Naive B cell (primary cell): ENCODE measurements around the gene MINK1. TPM values are rescaled to one million over a fixed set of nuclear protein-coding genes. Genes with fewer than 3 reads are reported as not detected.

Experiments
- ATAC-seq, 2 donors: fragments of 150-1000 bp; cut with Tn5 transposase; 2 replicates each; pipeline ENCODE4 v1.10.0; 2021; ENCODE audit warnings: low read depth in 2 of 2, mild to moderate bottlenecking in 2 of 2, moderate library complexity in 2 of 2
- DNase-seq: peaks from one replicate; pipeline ENCODE4 v3.0.0; 2022
- H3K27ac Mint-ChIP-seq, 6 donors: one replicate each; pipeline ENCODE4 v1.8.0; 2020 to 2022; ENCODE audit warnings: mild to moderate bottlenecking in 6 of 6, mixed read lengths in 6 of 6, moderate library complexity in 5 of 6, inconsistent platforms in 2 of 6
- H3K27me3 Mint-ChIP-seq, 3 donors: one replicate each; pipeline ENCODE4 v1.8.0; 2021 to 2022; ENCODE audit warnings: mixed read lengths in 3 of 3, mild to moderate bottlenecking in 1 of 3
- H3K36me3 Mint-ChIP-seq, 2 donors: one replicate each; pipeline ENCODE4 v1.8.0; 2020 to 2022; ENCODE audit warnings: mixed read lengths in 2 of 2, inconsistent platforms in 1 of 2, mild to moderate bottlenecking in 1 of 2
- H3K4me1 Mint-ChIP-seq, 3 donors: one replicate each; pipeline ENCODE4 v1.8.0; 2020 to 2022; ENCODE audit warnings: mixed read lengths in 3 of 3, inconsistent platforms in 1 of 3, mild to moderate bottlenecking in 1 of 3, moderate library complexity in 1 of 3
- H3K4me3 Mint-ChIP-seq, 8 donors: one replicate each; pipeline ENCODE4 v1.8.0; 2020 to 2022; ENCODE audit warnings: mild to moderate bottlenecking in 8 of 8, mixed read lengths in 8 of 8, moderate library complexity in 8 of 8, inconsistent platforms in 2 of 8
- H3K9me3 Mint-ChIP-seq, 7 donors: one replicate each; pipeline ENCODE4 v1.8.0; 2020 to 2022; ENCODE audit warnings: mixed read lengths in 7 of 7, mild to moderate bottlenecking in 5 of 7, inconsistent platforms in 2 of 7, moderate library complexity in 1 of 7
- polyA plus RNA-seq, 6 donors: library from polyadenylated mRNA; unstranded; fragments of 300-500 nt; fragmentation: Illumina TruSeq; gene quantifications; one replicate each; pipeline ENCODE4 v1.2.3, GENCODE V29; 2021; ENCODE audit warnings: low read depth in 6 of 6

The MINK1 gene
- 10 to 100 TPM in 1 of 6 donors, 1 to 10 TPM in 5; 1.1 to 13.6 (median 6.6) TPM for polyA plus RNA-seq

DNA sequence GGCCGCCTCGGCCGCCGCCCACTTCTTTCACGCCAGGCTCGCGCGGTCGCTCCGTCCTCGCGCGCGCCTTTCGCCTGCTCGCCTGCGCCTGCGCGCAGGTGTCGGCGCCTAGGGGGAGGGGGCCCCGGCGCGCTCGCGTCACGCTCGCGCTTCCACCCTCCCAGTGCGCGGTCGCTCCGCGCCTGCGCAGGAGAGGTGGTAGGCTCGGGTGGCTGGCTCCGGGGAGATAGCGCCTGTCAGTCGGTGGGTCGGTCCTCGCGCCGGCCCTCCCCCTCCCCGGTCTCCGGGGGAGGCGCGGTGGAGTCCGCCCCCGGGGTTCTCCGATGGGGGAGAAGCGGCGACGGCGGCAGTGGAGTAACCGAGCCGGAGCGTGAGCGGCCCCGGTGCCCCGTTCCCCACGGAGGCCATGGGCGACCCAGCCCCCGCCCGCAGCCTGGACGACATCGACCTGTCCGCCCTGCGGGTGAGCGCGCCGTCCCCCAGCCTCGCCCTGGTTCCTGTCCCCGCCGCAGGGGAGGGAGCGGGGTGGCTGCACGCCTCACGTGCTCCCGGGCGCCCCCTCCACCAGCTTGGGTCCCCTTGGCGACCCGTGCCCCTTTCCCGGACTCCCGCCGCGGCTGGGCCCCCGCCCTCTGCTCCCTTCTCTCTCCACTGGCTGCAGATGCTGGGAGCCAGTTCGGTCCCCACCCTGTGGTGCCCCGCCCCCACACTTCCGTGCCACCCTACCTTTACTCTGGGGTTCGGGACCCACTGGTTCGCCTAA lies at the start of gene MINK1:
Gene MINK1 (plus strand): TSS at position 163 of the 763 bp plus-strand sequence. CDS start 244 bp downstream, at position 407.
- DNase-seq = peak; percentile 90
- Mint-ChIP-seq H3K9me3 (no peaks in the 10 kb centered on the region), H3K4me3 (peak within 1 kb of the TSS; percentile 86 to 97 (median 95)), H3K27ac (peak within 1 kb of the TSS; percentile 82 to 99 (median 98)), H3K36me3 (no peaks in the 10 kb centered on the region), H3K4me1 (peaks cover 26 to 36% (median 32%) of the 10 kb centered on the region in 3 donors), H3K27me3 (no peaks in the 10 kb centered on the region)
- ATAC-seq = peak; percentile 87 to 92

DNA sequence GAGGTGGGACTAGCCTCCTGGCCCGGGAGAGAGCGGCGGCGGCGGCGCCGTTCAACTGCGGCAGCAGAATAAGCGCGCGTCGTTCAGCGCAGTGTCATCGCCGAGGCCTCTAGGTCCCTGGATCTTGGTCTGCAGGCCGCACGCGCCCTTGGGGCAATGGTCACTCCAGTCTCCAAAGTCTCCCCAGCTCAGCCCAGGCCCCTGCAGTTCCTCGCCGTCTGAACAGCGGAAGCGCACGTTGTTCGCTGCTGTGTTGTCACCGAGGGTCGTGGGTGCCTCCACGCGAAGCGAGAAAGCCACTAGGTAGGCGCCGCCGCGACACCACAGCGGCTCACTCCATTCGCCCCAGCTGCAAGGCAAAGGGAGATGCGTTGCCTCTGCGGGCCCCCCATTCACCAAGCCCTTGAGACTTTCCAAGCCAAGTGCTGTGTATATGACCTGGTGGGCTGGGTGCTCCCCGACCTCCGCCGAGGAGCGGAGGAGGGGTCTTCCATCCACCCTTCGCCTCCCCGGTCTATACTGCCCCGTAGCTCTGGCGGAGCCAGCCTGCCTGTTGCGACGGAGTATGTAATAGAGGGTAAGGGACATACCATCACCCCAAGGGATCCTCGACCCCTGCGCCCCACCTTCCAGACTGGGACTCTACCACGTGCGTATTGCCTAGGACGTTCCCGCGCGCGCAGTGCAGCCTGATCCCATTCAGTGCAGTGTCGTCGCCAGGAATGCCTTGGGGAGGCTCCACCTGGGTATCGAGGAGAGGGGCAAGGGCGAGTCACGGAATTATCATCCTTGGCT lies 47.6 kb upstream of the MINK1 start:
- peaks cover 11 to 26% (median 18%) of the 10 kb centered on the region in 3 donors for H3K4me1 Mint-ChIP-seq
- peak overlapping the region in 7 of 8 donors; percentile 44 to 73 (median 58) for H3K4me3 Mint-ChIP-seq
- no peak for ATAC-seq

DNA sequence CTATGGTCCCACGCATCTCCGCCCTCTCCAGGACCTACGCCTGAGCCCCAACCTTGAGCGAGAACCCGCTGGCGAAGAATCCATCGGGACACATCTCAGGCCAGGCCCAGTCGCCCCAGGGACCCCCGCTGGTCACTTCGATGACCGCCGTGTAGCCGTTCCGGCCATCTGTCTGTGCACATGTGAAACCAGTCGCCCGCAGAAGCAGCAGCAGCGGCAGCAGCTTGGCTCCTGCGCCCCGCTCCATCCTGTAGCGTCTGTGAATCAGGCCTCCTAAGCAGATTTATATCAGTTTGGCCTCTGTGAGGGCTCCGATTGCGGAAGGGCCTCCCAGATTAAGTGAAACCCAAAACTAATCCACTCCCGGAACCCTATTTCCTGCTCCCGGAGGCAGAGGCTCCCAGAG lies 47.0 kb upstream of the MINK1 start, which contains the start of gene VMO1:
Gene VMO1 (minus strand): TSS at position 259 of the 406 bp plus-strand sequence. CDS start 12 bp downstream, at position 247.
- peaks cover 0 to 3% (median 0%) of the 10 kb centered on the region in 7 donors for H3K9me3 Mint-ChIP-seq
- DNase-seq (no peak), ATAC-seq (no peak)
- H3K36me3 Mint-ChIP-seq = no peaks in the 10 kb centered on the region
- H3K4me3 Mint-ChIP-seq = peak within 1 kb of the TSS in 7 of 8 donors; percentile 53 to 80 (median 64)
- H3K27me3 Mint-ChIP-seq = peaks cover 47 to 71% (median 49%) of the 10 kb centered on the region in 3 donors
- peak within 1 kb of the TSS in 1 of 6 donors; percentile 56 for H3K27ac Mint-ChIP-seq
- H3K4me1 Mint-ChIP-seq = peaks cover 15 to 30% (median 23%) of the 10 kb centered on the region in 3 donors

More for the DNA sequence above, 47.6 kb upstream of the MINK1 start:
- no peaks in the 10 kb centered on the region for H3K36me3 Mint-ChIP-seq
- no peak for DNase-seq
- H3K27ac Mint-ChIP-seq = peak overlapping the region in 1 of 6 donors; percentile 56
- H3K9me3 Mint-ChIP-seq = peaks cover 0 to 2% (median 0%) of the 10 kb centered on the region in 7 donors
- peaks cover 49 to 76% (median 53%) of the 10 kb centered on the region in 3 donors for H3K27me3 Mint-ChIP-seq

DNA sequence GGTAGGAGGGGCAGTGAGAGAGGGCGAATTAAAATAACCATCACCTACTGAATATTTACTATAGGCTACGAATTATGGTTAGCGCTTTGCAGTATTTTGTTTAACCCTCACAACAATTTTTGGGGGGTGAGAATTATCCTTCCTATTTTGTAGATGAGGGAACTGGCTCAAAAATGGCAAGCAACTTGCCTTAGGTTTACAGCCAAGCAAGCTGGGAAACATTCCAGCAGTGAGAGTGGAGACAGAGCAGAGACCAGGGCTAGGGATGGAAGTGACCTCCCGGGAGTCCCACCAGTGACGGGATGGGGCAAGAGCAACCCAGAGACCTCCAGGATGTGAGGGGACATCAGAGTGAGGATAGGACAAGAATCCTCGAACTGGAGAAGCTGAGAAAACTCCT lies 46.6 kb upstream of the MINK1 start:
- DNase-seq = no peak
- Mint-ChIP-seq H3K4me1 (peaks cover 15 to 30% (median 23%) of the 10 kb centered on the region in 3 donors), H3K9me3 (peaks cover 0 to 3% (median 0%) of the 10 kb centered on the region in 7 donors), H3K4me3 (peak overlapping the region in 4 of 8 donors; percentile 58 to 69 (median 60)), H3K27me3 (peaks cover 47 to 71% (median 49%) of the 10 kb centered on the region in 3 donors), H3K36me3 (no peaks in the 10 kb centered on the region), H3K27ac (no peak overlapping the region)
- no peak for ATAC-seq

DNA sequence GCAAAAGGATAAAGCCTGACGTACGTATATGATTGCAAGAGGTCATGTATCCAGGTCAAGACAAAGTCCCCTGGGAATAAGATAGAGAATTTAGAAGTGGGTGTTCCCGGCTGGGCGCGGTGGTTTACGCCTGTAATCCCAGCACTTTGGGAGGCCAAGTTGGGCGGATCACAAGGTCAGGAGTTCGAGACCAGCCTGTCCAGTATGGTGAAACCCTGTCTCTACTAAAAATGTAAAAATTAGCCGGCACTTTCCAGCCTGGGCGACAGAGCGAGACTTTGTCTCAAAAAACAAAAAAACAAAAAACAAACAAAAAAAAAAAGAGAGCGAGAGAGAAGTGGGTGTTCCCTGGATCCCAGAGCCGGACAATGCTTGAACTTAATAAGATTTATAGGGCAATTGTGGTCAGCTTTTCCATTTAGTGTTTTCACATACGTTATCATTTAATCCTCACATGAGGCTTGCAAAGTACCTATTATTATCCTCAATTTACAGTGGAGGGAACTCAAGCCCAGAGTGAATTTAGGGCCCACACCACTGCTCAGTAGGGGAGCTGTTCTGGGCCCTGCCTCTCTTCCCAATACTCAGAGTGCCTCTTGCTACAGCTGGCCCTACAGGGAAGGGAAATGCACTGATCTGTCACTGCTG lies 44.9 kb upstream of the MINK1 start:
- Mint-ChIP-seq H3K4me1 (peaks cover 15 to 30% (median 23%) of the 10 kb centered on the region in 3 donors), H3K9me3 (peaks cover 0 to 1% (median 0%) of the 10 kb centered on the region in 7 donors), H3K36me3 (no peaks in the 10 kb centered on the region), H3K4me3 (peak overlapping the region in 7 of 8 donors; percentile 20 to 80 (median 57)), H3K27me3 (peaks cover 39 to 58% (median 40%) of the 10 kb centered on the region in 3 donors), H3K27ac (no peak overlapping the region)
- DNase-seq (no peak), ATAC-seq (no peak)

- Mint-ChIP-seq H3K4me3 (peak within 1 kb of the TSS; percentile 75 to 89 (median 80)), H3K36me3 (no peaks in the 10 kb centered on the region), H3K27ac (peak within 1 kb of the TSS in 1 of 6 donors; percentile 42), H3K9me3 (peaks cover 0 to 1% (median 0%) of the 10 kb centered on the region in 7 donors), H3K27me3 (peaks cover 38 to 51% (median 40%) of the 10 kb centered on the region in 3 donors), H3K4me1 (peaks cover 15 to 30% (median 23%) of the 10 kb centered on the region in 3 donors)
- ATAC-seq = no peak
- DNase-seq = no peak
Observed at GRCh38 chr17:4788807-4789700, 44.1 kb upstream of the MINK1 start, which contains the start of gene GLTPD2. TSS of gene GLTPD2 (plus strand) at chr17:4788964. CDS start at chr17:4789012, 48 bp downstream.

GRCh38 chr17:4789701-4789950 lies 43.5 kb upstream of the MINK1 start:
- peak; percentile 49 to 52 for ATAC-seq

DNA sequence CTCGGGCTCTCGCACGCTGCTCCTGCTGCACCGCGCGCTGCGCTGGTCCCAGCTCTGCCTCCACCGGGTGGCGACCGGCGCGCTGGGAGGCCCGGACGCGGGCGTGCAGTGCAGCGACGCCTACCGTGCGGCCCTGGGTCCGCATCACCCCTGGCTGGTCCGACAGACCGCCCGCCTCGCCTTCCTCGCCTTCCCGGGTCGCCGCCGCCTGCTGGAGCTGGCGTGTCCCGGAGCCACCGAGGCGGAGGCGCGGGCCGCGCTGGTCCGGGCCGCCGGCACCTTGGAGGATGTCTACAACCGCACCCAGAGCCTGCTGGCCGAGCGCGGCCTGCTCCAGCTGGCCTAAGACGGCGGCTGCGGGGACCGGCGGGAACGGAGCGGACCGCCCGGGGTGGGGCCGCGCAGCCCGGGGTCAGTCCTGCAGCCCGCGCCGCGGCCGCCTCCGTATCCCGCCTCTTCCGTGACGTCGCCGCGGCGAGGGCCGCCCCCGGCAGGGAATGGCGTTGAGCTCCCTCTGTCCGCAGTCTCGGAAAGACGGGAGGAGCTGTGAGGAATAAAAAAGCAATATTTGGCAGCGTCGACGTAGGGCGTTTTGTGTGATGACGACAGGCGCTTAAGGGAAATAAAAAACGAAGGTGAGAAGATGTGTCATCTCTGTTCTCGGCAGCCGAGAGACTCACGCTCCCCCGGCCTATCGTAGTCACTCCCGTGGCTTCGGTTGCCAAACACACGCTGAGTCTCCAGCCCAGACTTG lies 43.0 kb upstream of the MINK1 start:
- DNase-seq = peak; percentile 79
- Mint-ChIP-seq H3K9me3 (peaks cover 0 to 1% (median 0%) of the 10 kb centered on the region in 7 donors), H3K36me3 (no peaks in the 10 kb centered on the region), H3K27me3 (peaks cover 38 to 45% (median 41%) of the 10 kb centered on the region in 3 donors), H3K27ac (peak overlapping the region in 5 of 6 donors; percentile 7 to 70 (median 39)), H3K4me3 (peak overlapping the region; percentile 76 to 93 (median 86)), H3K4me1 (peaks cover 15 to 27% (median 23%) of the 10 kb centered on the region in 3 donors)
- ATAC-seq = peak; percentile 91 to 94

More at GRCh38 chr17:4789701-4789950, 43.5 kb upstream of the MINK1 start:
- DNase-seq = no peak
- Mint-ChIP-seq H3K9me3 (peaks cover 0 to 1% (median 0%) of the 10 kb centered on the region in 7 donors), H3K27me3 (peaks cover 38 to 46% (median 41%) of the 10 kb centered on the region in 3 donors), H3K4me3 (peak overlapping the region; percentile 75 to 89 (median 78)), H3K36me3 (no peaks in the 10 kb centered on the region), H3K27ac (peak overlapping the region in 1 of 6 donors; percentile 42), H3K4me1 (peaks cover 15 to 30% (median 23%) of the 10 kb centered on the region in 3 donors)

GRCh38 chr17:4790705-4791088 lies 42.4 kb upstream of the MINK1 start:
- Mint-ChIP-seq H3K9me3 (peaks cover 0 to 1% (median 0%) of the 10 kb centered on the region in 7 donors), H3K27me3 (peaks cover 34 to 39% (median 35%) of the 10 kb centered on the region in 3 donors), H3K4me3 (peak overlapping the region; percentile 76 to 93 (median 86)), H3K4me1 (peaks cover 15 to 25% (median 20%) of the 10 kb centered on the region in 3 donors), H3K36me3 (no peaks in the 10 kb centered on the region), H3K27ac (peak overlapping the region in 4 of 6 donors; percentile 7 to 70 (median 44))
- DNase-seq (no peak), ATAC-seq (no peak)

GRCh38 chr17:4795168-4795567 lies 38.0 kb upstream of the MINK1 start:
- DNase-seq = no peak
- H3K4me1 Mint-ChIP-seq = peaks cover 19 to 22% (median 21%) of the 10 kb centered on the region in 3 donors
- H3K4me3 Mint-ChIP-seq = peak overlapping the region in 5 of 8 donors; percentile 35 to 100 (median 99)
- H3K27me3 Mint-ChIP-seq = peaks cover 0 to 12% (median 8%) of the 10 kb centered on the region in 3 donors
- ATAC-seq = no peak
- H3K36me3 Mint-ChIP-seq = no peaks in the 10 kb centered on the region
- H3K27ac Mint-ChIP-seq = peak overlapping the region in 1 of 6 donors; percentile 61
- H3K9me3 Mint-ChIP-seq = peaks cover 0 to 1% (median 0%) of the 10 kb centered on the region in 7 donors

- no peak for ATAC-seq
- peak overlapping the region; percentile 92 to 100 (median 99) for H3K4me3 Mint-ChIP-seq
- peaks cover 13 to 19% (median 18%) of the 10 kb centered on the region in 3 donors for H3K4me1 Mint-ChIP-seq
- peaks cover 0 to 9% (median 8%) of the 10 kb centered on the region in 3 donors for H3K27me3 Mint-ChIP-seq
- DNase-seq = no peak
- no peaks in the 10 kb centered on the region for H3K36me3 Mint-ChIP-seq
- peaks cover 0 to 1% (median 0%) of the 10 kb centered on the region in 7 donors for H3K9me3 Mint-ChIP-seq
- peak overlapping the region in 4 of 6 donors; percentile 76 to 99 (median 96) for H3K27ac Mint-ChIP-seq
Observed at GRCh38 chr17:4796552-4796920, 36.6 kb upstream of the MINK1 start.
